Measurements from ENCODE around the gene TM4SF4.

The TM4SF4 gene

DNA sequence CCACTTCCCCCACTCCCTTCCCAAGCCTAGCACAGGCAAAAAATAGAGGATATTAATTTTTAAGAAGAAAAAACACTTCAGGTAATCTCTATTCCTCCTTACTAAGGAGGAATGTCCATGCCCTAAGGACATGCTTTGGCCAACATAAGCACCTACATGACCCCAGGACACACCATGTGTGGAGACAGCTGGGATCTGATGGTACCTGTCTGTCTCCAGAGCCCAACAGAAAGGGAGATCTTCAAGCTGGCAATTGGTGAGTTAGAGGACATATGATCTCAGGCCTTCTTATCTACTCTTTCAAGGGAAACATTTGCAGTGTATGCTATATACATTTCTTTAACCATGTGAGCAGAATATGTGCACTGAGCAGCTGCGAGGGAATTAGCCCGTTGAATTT is 7.0 kb downstream of the TM4SF4 start:
- Histone ChIP-seq H3K9ac (no peak overlapping the region), H3K4me3 (IDR thresholded peaks at IDR 0.05; ENCODE audit: insufficient read depth, low read depth, low read length) (no peak overlapping the region), H2AFZ (ENCODE audit: low read depth) (no peak overlapping the region), H3K79me2 (ENCODE audit: insufficient read depth, low read depth) (no peaks in the 10 kb centered on the region), H3K27me3 (ENCODE audit: insufficient read depth, low read depth) (no peaks in the 10 kb centered on the region), H4K20me1 (ENCODE audit: insufficient read depth) (no peaks in the 10 kb centered on the region), H3K4me1 (ENCODE audit: low read depth, poor library complexity, severe bottlenecking) (no peaks in the 10 kb centered on the region), H3K27ac (no peak overlapping the region), H3K4me2 (no peak overlapping the region), H3K36me3 (ENCODE audit: insufficient read depth) (no peaks in the 10 kb centered on the region)
- TF ChIP-seq, protein P1, sequence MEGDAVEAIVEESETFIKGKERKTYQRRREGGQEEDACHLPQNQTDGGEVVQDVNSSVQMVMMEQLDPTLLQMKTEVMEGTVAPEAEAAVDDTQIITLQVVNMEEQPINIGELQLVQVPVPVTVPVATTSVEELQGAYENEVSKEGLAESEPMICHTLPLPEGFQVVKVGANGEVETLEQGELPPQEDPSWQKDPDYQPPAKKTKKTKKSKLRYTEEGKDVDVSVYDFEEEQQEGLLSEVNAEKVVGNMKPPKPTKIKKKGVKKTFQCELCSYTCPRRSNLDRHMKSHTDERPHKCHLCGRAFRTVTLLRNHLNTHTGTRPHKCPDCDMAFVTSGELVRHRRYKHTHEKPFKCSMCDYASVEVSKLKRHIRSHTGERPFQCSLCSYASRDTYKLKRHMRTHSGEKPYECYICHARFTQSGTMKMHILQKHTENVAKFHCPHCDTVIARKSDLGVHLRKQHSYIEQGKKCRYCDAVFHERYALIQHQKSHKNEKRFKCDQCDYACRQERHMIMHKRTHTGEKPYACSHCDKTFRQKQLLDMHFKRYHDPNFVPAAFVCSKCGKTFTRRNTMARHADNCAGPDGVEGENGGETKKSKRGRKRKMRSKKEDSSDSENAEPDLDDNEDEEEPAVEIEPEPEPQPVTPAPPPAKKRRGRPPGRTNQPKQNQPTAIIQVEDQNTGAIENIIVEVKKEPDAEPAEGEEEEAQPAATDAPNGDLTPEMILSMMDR (conservative IDR thresholded peaks at IDR 0.05; ENCODE audit: low read depth, low read length) = no peak

DNA sequence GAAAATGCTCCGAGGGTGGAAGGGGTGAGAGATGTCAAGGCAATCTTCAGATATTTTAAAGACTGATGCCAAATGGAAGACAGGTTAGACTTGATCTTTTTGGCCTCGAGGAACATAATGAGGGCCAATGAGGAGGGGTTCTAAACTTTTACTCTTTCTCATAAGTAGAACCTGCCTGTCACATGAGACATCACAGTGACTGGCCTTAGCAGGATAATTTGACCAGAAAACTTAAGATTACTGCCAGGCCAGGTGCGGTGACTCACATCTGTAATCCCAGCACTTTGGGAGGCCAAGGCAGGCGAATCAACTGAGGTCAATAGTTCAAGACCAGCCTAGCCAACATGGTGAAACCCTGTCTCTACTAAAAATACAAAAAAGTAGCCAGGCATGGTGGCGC is 12.2 kb downstream of the TM4SF4 start:
- H3K36me3 ChIP-seq (ENCODE audit: insufficient read depth) = no peaks in the 10 kb centered on the region
- no peak overlapping the region for H2AFZ ChIP-seq (ENCODE audit: low read depth)
- no peak overlapping the region for H3K4me2 ChIP-seq
- TF ChIP-seq, protein P1 (conservative IDR thresholded peaks at IDR 0.05; ENCODE audit: low read depth, low read length) = no peak
- H3K4me3 ChIP-seq (IDR thresholded peaks at IDR 0.05; ENCODE audit: insufficient read depth, low read depth, low read length) = no peak overlapping the region
- no peaks in the 10 kb centered on the region for H3K27me3 ChIP-seq (ENCODE audit: insufficient read depth, low read depth)
- H4K20me1 ChIP-seq (ENCODE audit: insufficient read depth) = no peaks in the 10 kb centered on the region
- H3K9ac ChIP-seq = no peak overlapping the region
- H3K79me2 ChIP-seq (ENCODE audit: insufficient read depth, low read depth) = no peaks in the 10 kb centered on the region
- no peak overlapping the region for H3K27ac ChIP-seq
- no peaks in the 10 kb centered on the region for H3K4me1 ChIP-seq (ENCODE audit: low read depth, poor library complexity, severe bottlenecking)

DNA sequence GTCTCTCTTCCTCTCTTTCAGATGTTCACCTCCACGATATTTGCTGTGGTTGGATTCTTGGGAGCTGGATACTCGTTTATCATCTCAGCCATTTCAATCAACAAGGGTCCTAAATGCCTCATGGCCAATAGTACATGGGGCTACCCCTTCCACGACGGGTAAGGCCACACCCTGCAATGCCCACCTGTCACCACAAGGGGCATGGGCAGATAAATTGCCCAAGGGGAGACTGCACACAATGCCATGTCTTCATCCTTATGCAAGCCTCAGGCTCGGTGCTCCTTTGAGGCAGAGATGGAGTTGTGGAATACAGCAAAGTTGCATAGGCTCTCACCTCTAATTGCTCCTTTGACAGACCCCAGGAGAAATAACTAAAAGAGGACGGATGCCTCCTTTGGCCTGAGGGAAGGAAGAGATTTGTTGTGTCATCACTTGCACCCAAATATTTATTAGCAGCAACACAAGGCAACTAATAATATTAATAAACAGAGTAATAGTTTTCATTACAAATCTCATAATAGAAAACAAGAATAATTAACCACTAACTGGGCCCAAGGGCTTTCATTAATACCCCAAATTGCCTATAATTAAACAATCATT is 13.2 kb downstream of the TM4SF4 start:
- Histone ChIP-seq H3K36me3 (ENCODE audit: insufficient read depth) (no peaks in the 10 kb centered on the region), H3K27me3 (ENCODE audit: insufficient read depth, low read depth) (no peaks in the 10 kb centered on the region), H4K20me1 (ENCODE audit: insufficient read depth) (no peaks in the 10 kb centered on the region), H3K9ac (no peak overlapping the region), H3K79me2 (ENCODE audit: insufficient read depth, low read depth) (no peaks in the 10 kb centered on the region), H3K4me1 (ENCODE audit: low read depth, poor library complexity, severe bottlenecking) (no peaks in the 10 kb centered on the region), H3K27ac (no peak overlapping the region), H3K4me2 (no peak overlapping the region), H2AFZ (ENCODE audit: low read depth) (no peak overlapping the region), H3K4me3 (IDR thresholded peaks at IDR 0.05; ENCODE audit: insufficient read depth, low read depth, low read length) (no peak overlapping the region)
- TF ChIP-seq, protein P1 (conservative IDR thresholded peaks at IDR 0.05; ENCODE audit: low read depth, low read length) = peak; percentile 93

DNA sequence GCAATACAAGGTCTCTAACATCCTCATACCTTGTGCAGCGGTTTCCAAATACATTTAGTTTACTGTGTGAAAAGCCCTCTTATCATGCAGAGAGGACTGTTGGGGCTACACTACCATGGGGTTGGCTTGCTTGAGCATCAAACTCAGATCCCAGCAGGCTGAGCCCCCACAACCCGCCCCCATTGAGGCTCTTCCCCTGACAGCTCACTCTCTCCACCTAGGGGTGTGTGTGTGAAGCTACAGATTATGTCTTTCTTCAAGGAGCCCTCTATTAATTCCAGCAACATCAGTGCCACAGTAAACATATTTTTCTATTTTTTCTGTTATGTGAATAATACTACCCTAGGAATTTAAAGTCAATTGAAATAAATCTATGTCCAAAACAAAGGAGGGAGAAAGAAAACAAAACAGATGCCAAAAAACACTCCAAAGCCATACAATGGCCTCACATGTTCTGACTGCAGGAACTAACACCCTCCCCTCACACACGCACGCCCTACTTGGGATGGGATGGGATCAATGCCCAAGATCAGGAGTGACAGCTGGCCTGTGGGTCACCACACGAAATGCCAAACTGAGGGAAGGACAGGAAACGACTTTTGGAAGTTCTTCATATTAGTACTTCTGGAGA is 14.7 kb downstream of the TM4SF4 start:
- no peaks in the 10 kb centered on the region for H4K20me1 ChIP-seq (ENCODE audit: insufficient read depth)

More for the DNA sequence above, 14.7 kb downstream of the TM4SF4 start:
- no peak overlapping the region for H2AFZ ChIP-seq (ENCODE audit: low read depth)
- no peaks in the 10 kb centered on the region for H3K4me1 ChIP-seq (ENCODE audit: low read depth, poor library complexity, severe bottlenecking)
- H3K9ac ChIP-seq = no peak overlapping the region
- no peaks in the 10 kb centered on the region for H3K36me3 ChIP-seq (ENCODE audit: insufficient read depth)
- H3K79me2 ChIP-seq (ENCODE audit: insufficient read depth, low read depth) = no peaks in the 10 kb centered on the region
- H3K4me3 ChIP-seq (IDR thresholded peaks at IDR 0.05; ENCODE audit: insufficient read depth, low read depth, low read length) = no peak overlapping the region
- no peak overlapping the region for H3K27ac ChIP-seq
- H3K4me2 ChIP-seq = no peak overlapping the region
- H3K27me3 ChIP-seq (ENCODE audit: insufficient read depth, low read depth) = no peaks in the 10 kb centered on the region
- TF ChIP-seq, protein P1 (conservative IDR thresholded peaks at IDR 0.05; ENCODE audit: low read depth, low read length) = peak; percentile 70

All from KMS-11 (cell line).